ENCODE measurements around the gene RALBP1.

- TF ChIP-seq RAD21 (conservative IDR thresholded peaks at IDR 0.05) (no peak), CTCF (IDR thresholded peaks at IDR 0.05; ENCODE audit: poor library complexity, severe bottlenecking) (no peak), EZH2 (IDR thresholded peaks at IDR 0.05; ENCODE audit: borderline replicate concordance, insufficient read depth, low read length, poor library complexity, severe bottlenecking) (no peak)
These were observed 30.9 kb downstream of the RALBP1 start for GRCh38 chr18:9506046-9506792.
